Endothelial cell of umbilical vein (primary cell): ENCODE data around the gene UBE2K.

Source experiments
- EZH2 ChIP-seq: IDR thresholded peaks from 2 replicates; pipeline ENCODE4 v1.6.1; 2012; ENCODE audit warnings: borderline replicate concordance, low read depth, mild to moderate bottlenecking, moderate library complexity, low read length, inconsistent platforms; ENCODE audit not compliant: severe bottlenecking
- TF ChIP-seq, protein P1 (sequence below), 2 donors: IDR thresholded peaks; 1 replicate in 1 of 2; 2 replicates in 1 of 2; pipeline ENCODE4 v1.5.1; 2011; ENCODE audit warnings: low read length in 2 of 2, mild to moderate bottlenecking in 2 of 2, moderate library complexity in 2 of 2, control low read depth in 1 of 2, inconsistent platforms in 1 of 2, low read depth in 1 of 2; ENCODE audit not compliant: insufficient read depth in 1 of 2; ENCODE audit errors: extremely low read depth in 1 of 2

DNA sequence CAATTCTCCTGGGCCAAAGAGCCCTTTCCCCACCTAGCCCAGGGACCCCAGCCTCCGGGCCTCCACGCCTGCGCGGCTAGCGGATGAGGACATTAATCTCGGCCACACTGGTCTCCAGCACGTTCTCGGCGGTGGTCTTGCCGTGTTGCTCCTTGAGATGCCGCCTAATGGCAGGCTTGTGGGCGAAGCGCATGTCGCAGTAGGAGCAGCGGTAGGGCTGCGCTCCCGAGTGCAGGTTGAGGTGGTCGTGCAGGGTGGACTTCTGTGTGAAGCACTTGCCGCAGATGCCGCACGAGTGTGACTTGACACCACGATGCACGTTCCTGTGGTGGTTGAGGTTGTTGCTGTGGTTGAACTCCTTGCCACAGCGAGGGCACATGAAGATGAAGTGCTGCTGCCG lies 72.1 kb downstream of the UBE2K start:
- TF ChIP-seq, protein P1, sequence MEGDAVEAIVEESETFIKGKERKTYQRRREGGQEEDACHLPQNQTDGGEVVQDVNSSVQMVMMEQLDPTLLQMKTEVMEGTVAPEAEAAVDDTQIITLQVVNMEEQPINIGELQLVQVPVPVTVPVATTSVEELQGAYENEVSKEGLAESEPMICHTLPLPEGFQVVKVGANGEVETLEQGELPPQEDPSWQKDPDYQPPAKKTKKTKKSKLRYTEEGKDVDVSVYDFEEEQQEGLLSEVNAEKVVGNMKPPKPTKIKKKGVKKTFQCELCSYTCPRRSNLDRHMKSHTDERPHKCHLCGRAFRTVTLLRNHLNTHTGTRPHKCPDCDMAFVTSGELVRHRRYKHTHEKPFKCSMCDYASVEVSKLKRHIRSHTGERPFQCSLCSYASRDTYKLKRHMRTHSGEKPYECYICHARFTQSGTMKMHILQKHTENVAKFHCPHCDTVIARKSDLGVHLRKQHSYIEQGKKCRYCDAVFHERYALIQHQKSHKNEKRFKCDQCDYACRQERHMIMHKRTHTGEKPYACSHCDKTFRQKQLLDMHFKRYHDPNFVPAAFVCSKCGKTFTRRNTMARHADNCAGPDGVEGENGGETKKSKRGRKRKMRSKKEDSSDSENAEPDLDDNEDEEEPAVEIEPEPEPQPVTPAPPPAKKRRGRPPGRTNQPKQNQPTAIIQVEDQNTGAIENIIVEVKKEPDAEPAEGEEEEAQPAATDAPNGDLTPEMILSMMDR (IDR thresholded peaks at IDR 0.05; ENCODE audit: extremely low read depth in 1 of 2, insufficient read depth in 1 of 2, low read depth in 1 of 2, low read length in 2 of 2): no peak
- TF ChIP-seq EZH2: no peak
